Measurements from ENCODE around the gene C9orf50.

C9orf50 gene

DNA sequence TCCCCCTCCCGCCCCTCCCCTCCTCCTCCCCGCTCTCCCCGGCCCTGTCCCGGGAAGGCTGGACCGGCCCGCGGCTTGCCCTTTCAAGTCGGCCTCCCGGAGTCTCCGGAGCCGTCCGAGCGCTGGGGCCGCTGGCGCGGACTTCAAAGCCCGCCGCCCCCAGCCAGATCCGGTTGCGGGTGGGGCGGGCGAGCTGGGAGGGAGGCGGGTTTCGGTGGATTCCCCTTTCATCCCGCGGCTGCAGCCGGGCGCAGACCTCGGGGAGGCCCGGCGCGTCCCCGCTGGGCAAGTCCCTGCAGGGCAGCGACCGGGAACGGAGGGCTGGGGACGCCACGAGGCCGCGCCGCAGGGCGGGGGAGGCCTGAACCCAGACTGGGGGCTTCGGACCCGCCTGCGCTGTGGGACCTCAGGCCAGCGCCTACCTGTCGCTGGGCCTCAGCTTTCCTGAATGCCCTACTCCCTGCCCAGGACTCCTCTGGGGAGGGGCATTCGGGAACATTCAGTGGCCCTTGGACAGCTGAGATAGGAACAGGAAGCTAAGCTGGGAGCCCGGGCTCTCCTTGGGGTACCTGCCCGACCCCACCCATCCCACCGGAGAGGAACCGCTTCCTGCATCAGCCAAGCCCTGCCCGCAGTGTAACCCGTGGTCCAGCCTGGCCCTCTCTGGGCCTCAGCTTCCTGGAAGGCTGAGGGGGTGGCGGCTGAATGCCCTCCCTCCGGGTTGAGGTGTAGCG, 23.4 kb downstream of the C9orf50 start:
- no peak for TF ChIP-seq YY1 (IDR thresholded peaks at IDR 0.05; ENCODE audit: low read depth)
- peak; percentile 29; the same call in 1 of the 2 replicates for TF ChIP-seq TAF1 (IDR thresholded peaks at IDR 0.05; ENCODE audit: low read depth)
- TF ChIP-seq NFIC (IDR thresholded peaks at IDR 0.05): peak; percentile 85
- TF ChIP-seq, protein P1, sequence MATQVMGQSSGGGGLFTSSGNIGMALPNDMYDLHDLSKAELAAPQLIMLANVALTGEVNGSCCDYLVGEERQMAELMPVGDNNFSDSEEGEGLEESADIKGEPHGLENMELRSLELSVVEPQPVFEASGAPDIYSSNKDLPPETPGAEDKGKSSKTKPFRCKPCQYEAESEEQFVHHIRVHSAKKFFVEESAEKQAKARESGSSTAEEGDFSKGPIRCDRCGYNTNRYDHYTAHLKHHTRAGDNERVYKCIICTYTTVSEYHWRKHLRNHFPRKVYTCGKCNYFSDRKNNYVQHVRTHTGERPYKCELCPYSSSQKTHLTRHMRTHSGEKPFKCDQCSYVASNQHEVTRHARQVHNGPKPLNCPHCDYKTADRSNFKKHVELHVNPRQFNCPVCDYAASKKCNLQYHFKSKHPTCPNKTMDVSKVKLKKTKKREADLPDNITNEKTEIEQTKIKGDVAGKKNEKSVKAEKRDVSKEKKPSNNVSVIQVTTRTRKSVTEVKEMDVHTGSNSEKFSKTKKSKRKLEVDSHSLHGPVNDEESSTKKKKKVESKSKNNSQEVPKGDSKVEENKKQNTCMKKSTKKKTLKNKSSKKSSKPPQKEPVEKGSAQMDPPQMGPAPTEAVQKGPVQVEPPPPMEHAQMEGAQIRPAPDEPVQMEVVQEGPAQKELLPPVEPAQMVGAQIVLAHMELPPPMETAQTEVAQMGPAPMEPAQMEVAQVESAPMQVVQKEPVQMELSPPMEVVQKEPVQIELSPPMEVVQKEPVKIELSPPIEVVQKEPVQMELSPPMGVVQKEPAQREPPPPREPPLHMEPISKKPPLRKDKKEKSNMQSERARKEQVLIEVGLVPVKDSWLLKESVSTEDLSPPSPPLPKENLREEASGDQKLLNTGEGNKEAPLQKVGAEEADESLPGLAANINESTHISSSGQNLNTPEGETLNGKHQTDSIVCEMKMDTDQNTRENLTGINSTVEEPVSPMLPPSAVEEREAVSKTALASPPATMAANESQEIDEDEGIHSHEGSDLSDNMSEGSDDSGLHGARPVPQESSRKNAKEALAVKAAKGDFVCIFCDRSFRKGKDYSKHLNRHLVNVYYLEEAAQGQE (IDR thresholded peaks at IDR 0.05; ENCODE audit: low read depth): no peak
- 0 out of 2 replicates have a peak, but pooled peaks have one; percentile 11 for TF ChIP-seq TEAD4 (IDR thresholded peaks at IDR 0.05)
- no peak for TF ChIP-seq RAD21 (IDR thresholded peaks at IDR 0.05; ENCODE audit: low read depth)
- TF ChIP-seq EGR1 (IDR thresholded peaks at IDR 0.05): peak; percentile 29; the same call in 1 of the 2 replicates
- TF ChIP-seq FOXM1 (IDR thresholded peaks at IDR 0.05; ENCODE audit: borderline replicate concordance, low read depth): peak; percentile 45; the same call in 1 of the 2 replicates
- TF ChIP-seq ZBTB7A (IDR thresholded peaks at IDR 0.05; ENCODE audit: low read depth): no peak
- TF ChIP-seq, protein P2, sequence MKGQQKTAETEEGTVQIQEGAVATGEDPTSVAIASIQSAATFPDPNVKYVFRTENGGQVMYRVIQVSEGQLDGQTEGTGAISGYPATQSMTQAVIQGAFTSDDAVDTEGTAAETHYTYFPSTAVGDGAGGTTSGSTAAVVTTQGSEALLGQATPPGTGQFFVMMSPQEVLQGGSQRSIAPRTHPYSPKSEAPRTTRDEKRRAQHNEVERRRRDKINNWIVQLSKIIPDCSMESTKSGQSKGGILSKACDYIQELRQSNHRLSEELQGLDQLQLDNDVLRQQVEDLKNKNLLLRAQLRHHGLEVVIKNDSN (IDR thresholded peaks at IDR 0.05): no peak
- TF ChIP-seq CREB1 (IDR thresholded peaks at IDR 0.05; ENCODE audit: low read depth): no peak
- TF ChIP-seq, protein P3, sequence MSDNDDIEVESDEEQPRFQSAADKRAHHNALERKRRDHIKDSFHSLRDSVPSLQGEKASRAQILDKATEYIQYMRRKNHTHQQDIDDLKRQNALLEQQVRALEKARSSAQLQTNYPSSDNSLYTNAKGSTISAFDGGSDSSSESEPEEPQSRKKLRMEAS (IDR thresholded peaks at IDR 0.05): no peak
- no peak for TF ChIP-seq CEBPB (IDR thresholded peaks at IDR 0.05)
- peak; percentile 69 for TF ChIP-seq TCF12 (IDR thresholded peaks at IDR 0.05; ENCODE audit: low read depth)
- peak; percentile 41; the same call in 1 of the 2 replicates for TF ChIP-seq EP300 (IDR thresholded peaks at IDR 0.05; ENCODE audit: borderline replicate concordance)

DNA sequence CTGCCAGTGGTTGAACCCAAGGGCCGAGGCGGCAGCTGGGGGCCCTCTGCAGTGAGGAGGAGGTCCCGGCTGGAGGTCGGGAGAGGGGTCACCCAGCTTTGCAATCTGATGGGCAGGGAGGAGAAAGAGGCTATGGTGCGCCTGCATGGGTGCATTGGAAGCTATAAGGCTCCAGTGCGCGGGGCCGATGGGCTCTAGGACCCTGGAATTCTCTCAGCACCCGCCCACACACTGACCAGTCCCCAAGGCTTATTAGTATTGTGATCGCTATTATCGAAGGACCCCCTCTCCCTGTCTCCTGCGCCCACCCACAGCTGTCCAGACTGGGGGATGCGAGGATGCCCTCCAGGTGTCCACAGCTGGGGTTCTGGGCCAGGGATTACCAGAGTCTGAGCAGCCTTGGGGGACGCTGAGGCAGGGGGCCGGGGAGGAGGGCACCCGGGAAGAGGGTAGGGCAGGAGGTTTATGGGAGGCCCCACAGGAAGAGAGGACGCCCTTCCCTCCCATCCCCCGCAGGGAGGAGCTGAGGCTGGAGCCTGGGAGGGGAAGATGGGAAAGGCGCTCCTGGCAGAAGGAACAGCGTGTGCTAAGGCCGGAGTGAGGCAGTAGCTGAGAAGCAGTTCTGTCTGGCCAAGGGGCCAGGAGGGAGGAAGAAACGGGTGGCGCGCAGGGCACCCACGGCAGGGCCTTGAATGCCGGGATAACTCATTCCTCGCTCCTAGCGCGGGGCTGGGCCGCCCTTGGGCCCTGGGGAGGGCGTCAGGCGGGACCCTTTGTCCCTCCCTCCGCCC, 24.2 kb downstream of the C9orf50 start:
- peak; percentile 75 for TF ChIP-seq EGR1 (IDR thresholded peaks at IDR 0.05)
- TF ChIP-seq, protein P1 (IDR thresholded peaks at IDR 0.05; ENCODE audit: low read depth): no peak

GRCh38 chr9:129595903-129596540, 24.9 kb downstream of the C9orf50 start:
- TF ChIP-seq NFIC (IDR thresholded peaks at IDR 0.05): no peak
- TF ChIP-seq CEBPB (IDR thresholded peaks at IDR 0.05): no peak
- TF ChIP-seq TEAD4 (IDR thresholded peaks at IDR 0.05): no peak
- no peak for TF ChIP-seq ZBTB7A (IDR thresholded peaks at IDR 0.05; ENCODE audit: low read depth)
- no peak for TF ChIP-seq EGR1 (IDR thresholded peaks at IDR 0.05)
- no peak for TF ChIP-seq EP300 (IDR thresholded peaks at IDR 0.05; ENCODE audit: borderline replicate concordance)
- TF ChIP-seq, protein P3 (IDR thresholded peaks at IDR 0.05): no peak
- TF ChIP-seq TAF1 (IDR thresholded peaks at IDR 0.05; ENCODE audit: low read depth): no peak
- no peak for TF ChIP-seq CREB1 (IDR thresholded peaks at IDR 0.05; ENCODE audit: low read depth)
- TF ChIP-seq TCF12 (IDR thresholded peaks at IDR 0.05; ENCODE audit: low read depth): no peak
- TF ChIP-seq, protein P2 (IDR thresholded peaks at IDR 0.05): no peak
- TF ChIP-seq, protein P1 (IDR thresholded peaks at IDR 0.05; ENCODE audit: low read depth): no peak

Data from Ishikawa (cell line).